Gastroesophageal sphincter (tissue), 3 donors: ENCODE measurements around the gene FLOT1.

Experiments
- CTCF ChIP-seq, 4 experiments: fragments of 200-600 bp in 2 of 4; fragments of 450-650 bp in 2 of 4; sonication (generic) in 1 of 4; IDR thresholded peaks; one replicate each; pipeline ENCODE4 v1.5.1; 2017 to 2019; ENCODE audit warnings: antibody characterized with exemption in 4 of 4, mild to moderate bottlenecking in 2 of 4, moderate library complexity in 2 of 4
- EP300 ChIP-seq: sonication (generic); formaldehyde crosslinking; IDR thresholded peaks from one replicate; pipeline ENCODE4 v1.6.1; 2017; ENCODE audit warnings: antibody characterized with exemption, mild to moderate bottlenecking
- POLR2A ChIP-seq, 2 donors: fragments of 450-650 bp; IDR thresholded peaks; one replicate each; pipeline ENCODE4 v1.6.1; 2017; ENCODE audit warnings: antibody characterized with exemption in 2 of 2, mild to moderate bottlenecking in 2 of 2, moderate library complexity in 1 of 2
- POLR2AphosphoS5 ChIP-seq: sonication (generic); formaldehyde crosslinking; IDR thresholded peaks from one replicate; pipeline ENCODE4 v1.6.1; 2017; ENCODE audit warnings: antibody characterized with exemption

- no peak for TF ChIP-seq EP300
- no peak for TF ChIP-seq POLR2A (IDR thresholded peaks at IDR 0.05)
- TF ChIP-seq CTCF (IDR thresholded peaks at IDR 0.05), result no peak
- no peak for TF ChIP-seq POLR2AphosphoS5
Measured at GRCh38 chr6:30703011-30703410, 39.5 kb downstream of the FLOT1 start.
